Prostate gland (tissue), 2 donors: ENCODE data around the gene CPLX1. TPM values are rescaled to one million over a fixed set of nuclear protein-coding genes. Genes with fewer than 3 reads are reported as not detected.

Experiments
- DNase-seq: peaks from one replicate; pipeline ENCODE4 v3.0.0-alpha.2; 2019; ENCODE audit warnings: low spot score
- H3K27ac ChIP-seq, 2 donors: fragments of 200-600 bp; sonication (generic); 2 replicates each; pipeline ENCODE4 v1.5.1; 2017 to 2019
- H3K27me3 ChIP-seq: fragments of 200-600 bp; sonication (generic); replicated peaks from 2 replicates; pipeline ENCODE4 v1.5.1; 2019; ENCODE audit not compliant: insufficient read depth
- H3K36me3 ChIP-seq, 2 donors: fragments of 200-600 bp; sonication (generic); 1 replicate in 1 of 2; 2 replicates in 1 of 2; pipeline versions ENCODE4 v1.5.1 to v1.8.1; 2017 to 2019
- H3K4me1 ChIP-seq: fragments of 200-600 bp; sonication (generic); replicated peaks from 2 replicates; pipeline ENCODE4 v1.5.1; 2019
- H3K4me3 ChIP-seq, 2 donors: fragments of 200-600 bp; sonication (generic); 2 replicates each; pipeline ENCODE4 v1.5.1; 2017 to 2019
- H3K9me3 ChIP-seq: fragments of 200-600 bp; sonication (generic); 2 replicates; pipeline ENCODE4 v1.5.1; 2017
- CTCF ChIP-seq, 4 experiments: fragments of 200-600 bp in 2 of 4; fragments of 450-650 bp in 2 of 4; sonication (generic) in 2 of 4; IDR thresholded peaks; 1 replicate in 3 of 4; 2 replicates in 1 of 4; pipeline ENCODE4 v1.5.1; 2016 to 2019; ENCODE audit warnings: antibody characterized with exemption in 4 of 4, mild to moderate bottlenecking in 2 of 4, moderate library complexity in 2 of 4
- POLR2A ChIP-seq: fragments of 450-650 bp; IDR thresholded peaks from one replicate; pipeline ENCODE4 v1.6.1; 2016; ENCODE audit warnings: antibody characterized with exemption, mild to moderate bottlenecking
- POLR2AphosphoS5 ChIP-seq: sonication (generic); formaldehyde crosslinking; IDR thresholded peaks from one replicate; pipeline ENCODE4 v1.6.1; 2017; ENCODE audit warnings: antibody characterized with exemption
- whole genome bisulfite sequencing: methylation state at CpG from one replicate; pipeline ENCODE4 v1.1.5; 2018; 5-methylcytosine and 5-hydroxymethylcytosine counted together
- intact Hi-C: fragments of 100-400 bp; cut with DNase I; formaldehyde crosslinking; loops from one replicate; pipeline ENCODE4 v1.14.2; 2022
- total RNA-seq, 2 donors: library from RNA; depleted of rRNA; stranded (reverse); fragments of >200 nt; gene quantifications; one replicate each; pipeline ENCODE4 v1.1.0, GENCODE V29; 2016

Gene CPLX1
- total RNA-seq, 2 donors from 2014 or later: 2.5 to 4.4 TPM

GRCh38 chr4:769511-769910 is 56.4 kb downstream of the CPLX1 start:
- DNase-seq: no peak
- Histone ChIP-seq H3K36me3 (no peaks in the 10 kb centered on the region), H3K27me3 (no peaks in the 10 kb centered on the region), H3K4me3 (no peak overlapping the region), H3K9me3 (no peaks in the 10 kb centered on the region), H3K27ac (no peak overlapping the region), H3K4me1 (no peaks in the 10 kb centered on the region)
- 91% methylated on average over 19 of the region's 19 CpGs for WGBS
- TF ChIP-seq CTCF (IDR thresholded peaks at IDR 0.05) (no peak), POLR2A (no peak), POLR2AphosphoS5 (no peak)
- intact Hi-C loops: no loop called here

GRCh38 chr4:768995-769394 is 56.9 kb downstream of the CPLX1 start:
- intact Hi-C loops: no loop called here
- Histone ChIP-seq H3K4me3 (no peak overlapping the region), H3K27ac (no peak overlapping the region), H3K9me3 (no peaks in the 10 kb centered on the region), H3K4me1 (no peaks in the 10 kb centered on the region), H3K36me3 (no peaks in the 10 kb centered on the region), H3K27me3 (no peaks in the 10 kb centered on the region)
- TF ChIP-seq CTCF (IDR thresholded peaks at IDR 0.05) (no peak), POLR2A (no peak), POLR2AphosphoS5 (no peak)
- WGBS: 86% methylated on average over 12 of the region's 12 CpGs
- no peak for DNase-seq

GRCh38 chr4:768076-768475 is 57.9 kb downstream of the CPLX1 start:
- Histone ChIP-seq H3K27me3 (no peaks in the 10 kb centered on the region), H3K27ac (no peak overlapping the region), H3K4me1 (no peaks in the 10 kb centered on the region), H3K36me3 (no peaks in the 10 kb centered on the region), H3K4me3 (no peak overlapping the region), H3K9me3 (no peaks in the 10 kb centered on the region)
- TF ChIP-seq POLR2AphosphoS5: no peak
- TF ChIP-seq POLR2A: no peak
- no peak for TF ChIP-seq CTCF (IDR thresholded peaks at IDR 0.05)
- intact Hi-C loops: no loop called here
- 92% methylated on average over 15 of the region's 15 CpGs for WGBS
- DNase-seq: no peak

GRCh38 chr4:766559-767283 is 59.2 kb downstream of the CPLX1 start:
- Histone ChIP-seq H3K4me1 (no peaks in the 10 kb centered on the region), H3K9me3 (no peaks in the 10 kb centered on the region), H3K27me3 (no peaks in the 10 kb centered on the region), H3K36me3 (no peaks in the 10 kb centered on the region), H3K4me3 (no peak overlapping the region), H3K27ac (no peak overlapping the region)
- 71% methylated on average over 21 of the region's 21 CpGs for WGBS
- no peak for DNase-seq
- intact Hi-C loops: no loop called here
- TF ChIP-seq POLR2AphosphoS5 (no peak), POLR2A (no peak), CTCF (IDR thresholded peaks at IDR 0.05) (no peak)

GRCh38 chr4:766152-766515 is 59.8 kb downstream of the CPLX1 start:
- DNase-seq: no peak
- Histone ChIP-seq H3K36me3 (no peaks in the 10 kb centered on the region), H3K27me3 (no peaks in the 10 kb centered on the region), H3K9me3 (no peaks in the 10 kb centered on the region), H3K4me1 (no peaks in the 10 kb centered on the region), H3K4me3 (no peak overlapping the region), H3K27ac (no peak overlapping the region)
- intact Hi-C loops: no loop called here
- TF ChIP-seq POLR2AphosphoS5 (no peak), CTCF (IDR thresholded peaks at IDR 0.05) (no peak), POLR2A (no peak)
- 63% methylated on average over 7 of the region's 7 CpGs for WGBS
